ENCODE data around the gene TTLL4.

Gene TTLL4

DNA sequence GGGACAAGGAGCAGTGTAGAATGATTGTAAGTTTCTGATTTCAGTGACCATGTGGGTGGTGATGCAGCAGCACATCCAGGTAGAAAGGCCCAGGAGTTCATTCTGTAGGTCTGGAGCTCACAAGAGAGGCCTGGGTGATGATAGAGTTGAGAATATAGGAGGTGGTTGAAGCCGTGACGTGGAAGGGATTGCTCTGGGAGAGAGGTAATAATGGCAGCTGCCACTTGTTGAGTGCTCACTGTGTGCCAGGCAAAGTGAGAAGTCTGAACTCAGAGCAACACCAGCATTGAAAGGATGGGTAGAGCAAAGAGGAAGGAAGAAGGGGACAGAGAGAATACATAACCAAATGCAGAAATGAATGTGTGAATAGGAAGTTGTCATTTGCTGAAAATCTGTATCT, 3.3 kb downstream of the TTLL4 start:
- no peak for DNase-seq (ENCODE audit: low read depth)

DNA sequence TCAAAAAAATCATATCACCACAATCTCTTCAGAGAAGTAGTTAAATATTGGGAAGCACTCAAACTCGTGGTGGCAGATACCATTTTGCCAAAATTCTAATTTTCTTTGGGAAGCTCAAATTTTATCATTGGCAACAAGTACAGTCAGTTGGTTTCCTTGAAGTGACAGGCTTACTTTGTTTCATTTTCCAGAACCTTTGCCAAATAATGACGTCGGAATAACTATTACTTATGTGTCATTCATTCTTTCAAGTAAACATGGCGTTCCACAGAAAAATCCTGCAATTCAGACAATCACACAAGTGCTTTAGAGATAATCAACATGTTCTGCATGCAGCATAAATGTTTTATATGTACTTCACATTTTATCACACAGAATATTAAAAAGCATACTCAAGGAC, 5.4 kb downstream of the TTLL4 start:
- no peak for DNase-seq (ENCODE audit: low read depth)

DNA sequence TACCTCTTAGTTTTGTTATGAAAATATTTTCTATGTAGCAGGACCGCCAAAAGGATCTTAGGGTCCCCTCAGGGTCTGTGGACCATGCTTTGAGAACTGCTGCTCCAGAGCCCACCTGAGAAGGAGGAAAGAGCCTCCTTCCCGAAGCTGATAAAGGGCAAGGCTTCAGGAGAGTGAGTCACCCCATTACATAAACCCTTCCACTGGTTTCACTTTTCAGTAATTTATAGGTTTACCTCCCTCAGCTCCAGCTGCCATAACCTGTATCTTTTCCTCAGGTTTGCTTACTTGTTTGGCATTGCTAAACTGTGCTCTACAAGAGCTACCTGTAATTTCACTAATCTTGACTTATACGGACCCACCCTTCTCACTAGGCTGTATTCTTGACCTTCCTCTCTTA, 6.6 kb downstream of the TTLL4 start:
- no peak for DNase-seq (ENCODE audit: low read depth)

DNA sequence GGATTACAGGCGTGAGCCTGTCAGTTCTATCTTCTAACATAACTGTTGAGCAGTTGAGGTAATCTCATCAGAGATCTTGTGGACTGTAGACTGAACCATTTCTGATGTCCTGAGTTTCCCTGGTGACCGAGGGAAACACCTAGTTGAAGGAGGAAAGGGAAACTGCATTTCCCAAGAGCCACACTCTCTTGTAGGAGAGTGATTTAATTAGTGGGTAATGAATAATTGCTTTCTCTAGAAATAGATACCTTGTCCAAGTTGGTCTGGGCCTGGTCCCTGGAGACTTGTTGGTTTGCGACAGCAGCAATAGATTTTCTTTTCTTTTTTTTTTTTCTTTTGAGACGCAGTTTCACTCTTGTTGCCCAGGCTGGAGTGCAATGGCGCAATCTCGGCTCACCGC, 7.4 kb downstream of the TTLL4 start:
- no peak for DNase-seq (ENCODE audit: low read depth)

DNA sequence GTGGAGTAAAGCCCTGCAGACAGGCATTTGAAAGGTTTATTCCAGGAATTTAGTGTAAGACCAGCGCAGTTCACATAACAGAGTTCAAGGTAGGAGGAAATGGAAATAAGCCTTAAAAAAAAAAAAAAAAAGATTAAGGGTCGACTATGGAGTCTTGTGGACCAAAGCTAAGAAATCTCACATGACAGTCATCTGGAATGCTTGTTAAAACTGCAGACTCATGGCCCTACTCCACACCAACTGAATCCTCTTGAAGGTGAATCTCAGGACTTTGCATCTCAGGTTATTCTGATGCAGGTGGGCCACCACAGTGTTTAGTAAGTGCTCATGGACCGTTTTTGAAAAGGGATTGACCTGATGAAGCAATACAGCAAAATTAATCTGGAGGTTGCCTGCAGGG, 8.8 kb downstream of the TTLL4 start:
- no peak for DNase-seq (ENCODE audit: low read depth)

DNA sequence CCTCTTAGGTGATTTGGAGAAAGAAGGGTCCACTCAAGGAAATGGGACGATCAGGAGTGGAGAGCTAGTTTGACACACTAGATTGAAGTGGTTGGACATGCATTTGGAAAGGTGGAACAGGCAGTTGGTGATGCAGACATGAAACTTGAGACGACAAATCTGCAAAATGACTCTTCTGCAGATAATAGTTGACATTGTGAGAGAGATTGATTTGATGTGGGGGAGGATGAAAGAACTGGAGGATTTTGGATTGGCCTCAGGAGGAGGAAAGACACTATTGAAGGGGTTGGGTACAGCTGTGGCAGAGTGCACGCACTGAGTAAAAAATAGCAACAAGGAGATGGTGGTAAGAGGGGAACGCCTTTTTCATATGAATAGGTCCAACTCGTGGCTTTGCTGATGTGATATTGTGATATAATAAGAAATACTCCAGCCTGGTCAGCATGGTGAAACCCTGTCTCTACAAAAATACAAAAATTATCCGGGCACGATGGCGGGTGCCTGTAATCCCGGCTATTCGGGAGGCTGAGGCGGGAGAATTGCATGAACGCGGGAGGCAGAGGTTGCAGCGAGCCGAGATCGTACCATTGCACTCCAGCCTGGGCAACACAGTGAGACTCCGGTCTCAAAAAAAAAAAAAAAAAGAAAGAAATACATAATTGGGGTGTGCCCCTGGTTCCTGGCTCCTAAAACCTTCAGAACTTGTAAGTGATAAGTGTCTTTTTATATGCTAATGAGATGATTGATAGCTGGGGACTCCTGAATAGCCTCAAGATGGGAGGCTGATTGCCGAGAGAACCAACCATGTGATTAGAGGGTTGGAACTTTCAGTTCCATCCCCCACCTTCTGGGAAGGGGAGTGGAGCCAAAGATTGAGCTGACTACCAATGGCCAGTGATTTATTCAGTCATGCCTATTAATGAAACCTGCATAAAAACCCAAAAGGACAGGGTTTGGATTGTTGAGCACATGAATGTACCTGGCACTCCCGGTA, 9.7 kb downstream of the TTLL4 start:
- DNase-seq (ENCODE audit: low read depth): no peak

DNA sequence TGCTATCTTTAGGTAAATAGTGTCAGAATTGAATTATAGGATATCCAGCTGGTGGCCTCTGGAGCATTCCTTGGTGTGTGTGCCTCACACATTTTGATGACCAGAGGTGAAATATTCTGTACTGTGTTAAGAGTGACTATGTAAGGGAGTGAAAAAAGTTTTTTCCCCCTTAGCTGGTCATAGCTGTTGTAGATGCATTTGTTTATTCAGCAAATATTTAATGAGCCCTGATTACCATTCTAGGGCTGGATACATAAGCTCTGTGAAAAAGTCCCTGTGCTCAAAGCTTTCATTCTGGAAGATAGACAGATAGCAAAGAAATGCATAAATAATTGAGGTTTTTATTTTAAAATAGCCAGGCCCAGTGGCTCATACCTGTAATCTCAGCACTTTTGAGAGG, 10.9 kb downstream of the TTLL4 start:
- DNase-seq (ENCODE audit: low read depth): no peak

DNA sequence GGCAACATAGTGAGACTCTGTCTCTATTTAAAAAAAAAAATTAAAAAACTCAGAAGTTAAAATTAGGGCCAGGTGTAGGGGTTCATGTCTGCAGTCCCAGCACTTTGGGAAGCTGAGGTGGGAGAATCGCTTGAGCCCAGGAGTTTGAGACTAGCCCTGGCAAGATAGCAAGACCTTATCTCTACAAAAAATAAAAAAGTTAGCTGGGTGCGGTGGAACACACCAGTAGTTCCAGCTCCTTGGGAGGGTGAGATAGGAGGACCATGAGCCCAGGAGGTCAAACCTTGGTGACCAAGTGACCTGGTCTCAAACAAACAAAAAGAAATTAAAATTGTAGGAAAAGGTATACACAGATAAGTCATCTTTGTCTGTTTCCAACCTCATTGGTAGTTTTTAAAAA, 11.3 kb downstream of the TTLL4 start:
- DNase-seq (ENCODE audit: low read depth): no peak

DNA sequence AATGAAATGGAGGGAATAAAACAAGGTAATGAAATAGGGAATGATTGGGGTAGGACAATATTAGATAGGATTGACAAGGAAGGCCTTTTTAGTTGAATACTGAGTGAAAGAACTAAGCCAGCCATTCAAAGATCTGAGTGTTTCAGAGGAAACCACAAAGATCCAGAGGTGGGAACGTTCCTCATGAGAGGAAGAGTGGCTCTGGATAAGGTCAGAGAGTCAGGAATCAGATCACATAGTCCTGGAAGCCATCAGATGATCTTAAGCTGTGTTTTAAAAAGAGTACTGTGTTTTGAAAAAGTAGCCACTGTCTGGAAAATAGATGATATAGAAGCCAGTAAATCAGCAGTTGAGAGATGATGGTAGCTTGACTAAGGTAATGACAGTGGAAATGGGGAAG, 11.8 kb downstream of the TTLL4 start:
- no peak for DNase-seq (ENCODE audit: low read depth)

DNA sequence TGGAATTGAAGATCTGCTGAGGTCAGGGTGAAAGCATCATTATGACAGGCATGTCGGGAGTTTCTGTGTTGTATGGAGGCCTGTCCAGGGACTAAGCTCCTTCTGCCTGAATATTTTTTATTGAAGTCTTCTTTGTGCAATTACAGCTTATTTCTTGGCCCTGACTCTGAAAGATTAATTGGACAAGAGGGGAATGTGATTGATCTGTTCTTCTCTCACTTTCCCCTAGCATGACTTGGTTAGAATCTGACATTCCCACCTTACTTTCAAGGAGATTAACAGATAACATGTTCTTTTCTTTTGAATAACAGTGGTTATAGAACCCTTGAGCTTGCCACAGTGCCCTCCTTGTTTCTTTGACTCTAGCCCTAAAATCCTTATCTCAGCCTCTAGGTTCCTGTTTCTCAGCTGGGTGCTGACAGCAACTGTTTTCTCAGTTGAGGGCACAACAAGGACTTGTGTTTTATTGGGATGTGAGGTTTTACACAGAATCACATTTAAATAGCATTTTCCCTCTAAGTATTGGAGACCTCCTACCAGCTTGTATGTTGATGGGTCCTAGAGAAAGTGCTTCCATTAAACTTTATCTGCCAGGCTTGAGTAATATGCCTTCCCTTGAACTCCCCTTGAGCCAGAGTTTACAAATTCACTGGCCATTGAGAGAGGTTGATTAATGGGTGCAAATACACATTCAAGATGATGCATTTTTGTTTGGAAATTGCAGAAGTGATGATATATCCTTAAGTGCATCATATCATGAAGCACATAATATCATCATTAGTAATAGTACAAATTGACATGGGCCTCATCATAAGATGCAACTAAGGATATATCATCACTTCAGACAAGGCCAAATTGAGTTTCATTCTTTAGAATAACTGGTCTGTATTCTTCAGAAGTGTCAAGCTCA, 12.5 kb downstream of the TTLL4 start:
- DNase-seq (ENCODE audit: low read depth): no peak

DNA sequence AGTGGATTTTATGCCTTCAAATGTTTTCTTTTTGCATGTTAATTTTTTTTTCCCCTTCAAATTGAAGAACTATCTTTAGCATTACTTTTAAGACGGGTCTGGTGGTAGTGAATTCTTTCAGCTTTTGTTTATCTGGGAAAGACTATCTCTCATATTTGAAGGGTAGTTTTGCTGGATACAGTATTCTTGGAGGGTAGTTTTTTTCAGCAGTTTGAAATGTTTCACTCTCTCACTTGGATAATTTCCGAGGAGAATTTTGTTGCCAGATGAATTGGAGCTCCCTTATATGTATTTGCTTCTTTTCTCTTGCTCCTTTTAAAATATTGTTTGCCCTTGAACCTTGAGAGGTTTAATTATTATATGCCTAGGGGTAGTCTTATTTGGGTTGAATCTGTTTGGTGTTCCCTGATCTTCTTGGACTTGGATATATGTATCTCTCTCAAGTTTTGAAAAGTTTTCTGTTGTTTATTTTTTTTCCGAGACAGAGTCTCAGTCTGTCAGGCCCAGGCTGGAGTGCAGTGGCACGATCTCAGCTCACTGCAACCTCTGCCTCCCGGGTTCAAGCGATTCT, 15.5 kb downstream of the TTLL4 start:
- DNase-seq (ENCODE audit: low read depth): no peak

DNA sequence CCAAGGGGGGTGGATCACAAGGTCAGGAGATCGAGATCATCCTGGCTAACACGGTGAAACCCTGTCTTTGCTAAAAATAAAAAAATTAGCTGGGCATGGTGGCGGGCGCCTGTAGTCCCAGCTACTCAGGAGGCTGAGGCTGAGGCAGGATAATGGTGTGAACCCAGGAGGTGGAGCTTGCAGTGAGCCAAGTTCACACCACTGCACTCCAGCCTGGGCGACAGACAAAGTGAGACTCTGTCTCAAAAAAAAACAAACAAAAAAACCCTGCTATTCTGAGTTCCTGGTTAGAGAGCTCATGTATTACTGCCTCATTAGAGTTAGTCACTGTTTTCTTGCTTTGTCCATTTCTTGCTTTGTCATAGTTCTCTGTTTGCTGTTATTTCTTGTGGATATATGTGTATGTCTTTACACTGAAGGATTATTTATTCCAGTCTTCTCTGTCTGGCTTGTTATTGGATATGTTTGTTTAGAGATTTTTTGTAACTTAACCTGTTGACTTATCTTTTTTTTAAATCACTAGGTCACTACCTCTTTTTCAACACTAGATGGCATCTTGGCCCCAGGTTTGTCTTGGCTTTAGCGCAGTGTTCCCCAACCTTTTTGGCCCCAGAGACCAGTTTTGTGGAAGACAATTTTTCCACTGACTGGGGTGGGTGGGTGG, 17.0 kb downstream of the TTLL4 start:
- no peak for DNase-seq (ENCODE audit: low read depth)

DNA sequence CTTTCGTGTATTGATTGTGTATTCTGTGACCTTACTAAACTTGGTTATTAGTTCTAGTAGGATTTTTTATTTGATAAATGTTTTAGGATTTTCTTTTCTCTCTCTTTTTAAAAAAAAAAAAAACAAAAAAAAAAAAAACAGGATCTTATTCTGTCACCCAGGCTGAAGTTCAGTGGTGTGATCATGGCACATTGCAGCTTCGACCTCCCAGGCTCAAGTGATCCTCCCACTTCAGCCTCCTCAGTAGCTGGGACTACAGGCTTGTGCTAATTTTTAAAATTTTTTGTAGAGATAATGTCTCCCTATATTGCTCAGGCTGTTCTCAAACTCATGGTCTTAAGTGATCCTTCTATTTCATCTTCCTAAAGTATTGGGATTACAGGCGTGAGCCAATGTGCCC, 19.0 kb downstream of the TTLL4 start:
- no peak for DNase-seq (ENCODE audit: low read depth)

DNA sequence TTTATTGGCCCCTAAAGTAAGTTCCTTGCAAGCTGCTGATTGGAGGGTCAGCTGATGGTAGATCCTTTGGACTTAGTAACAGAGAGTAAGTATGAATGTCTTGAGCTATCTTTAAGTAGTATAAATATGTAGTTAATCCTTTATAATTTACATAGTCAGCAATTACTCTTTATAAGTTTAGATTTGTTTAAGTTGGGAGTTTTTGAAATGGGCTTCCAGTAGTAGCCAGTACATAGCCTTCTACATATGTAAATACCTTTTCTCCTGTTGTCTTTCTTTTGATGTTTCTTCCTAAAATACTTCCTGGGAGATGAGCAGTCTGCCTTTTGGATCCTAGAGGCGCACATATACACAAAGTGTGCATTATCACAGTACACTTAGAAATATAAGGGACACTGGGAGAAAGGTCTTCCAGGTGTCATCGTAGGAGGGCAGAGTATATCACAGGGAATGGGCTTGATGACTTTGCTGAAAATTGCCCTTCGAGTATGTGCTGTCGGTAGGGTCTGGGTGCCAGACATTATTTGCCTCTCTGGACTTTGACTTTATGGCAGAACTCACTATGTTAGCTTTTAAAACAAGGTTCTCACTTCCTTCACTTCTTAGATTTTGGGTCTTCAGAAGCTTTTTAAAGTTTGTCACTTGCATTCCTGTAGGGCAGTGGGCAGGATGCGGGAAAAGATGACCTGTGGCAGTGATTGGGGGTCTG, 21.6 kb downstream of the TTLL4 start:
- no peak for DNase-seq (ENCODE audit: low read depth)

DNA sequence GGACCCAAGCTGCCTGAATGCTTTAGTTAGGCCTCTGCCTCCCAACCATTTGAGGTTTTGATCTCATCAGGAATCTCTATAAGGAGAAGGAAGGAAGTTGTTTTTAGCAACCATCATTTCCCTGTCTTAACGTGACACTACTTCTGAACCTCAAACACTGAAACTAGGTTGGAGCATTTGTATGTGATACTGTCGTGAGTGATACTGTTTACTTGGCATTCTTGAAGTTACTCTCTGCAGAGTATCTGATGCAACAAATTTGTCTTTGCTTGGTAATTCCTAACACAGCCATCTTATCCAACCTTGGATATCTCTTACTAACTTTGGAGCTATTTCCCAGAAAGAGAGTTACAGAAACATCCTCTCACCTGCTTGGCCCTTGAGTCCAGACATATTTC, 22.1 kb downstream of the TTLL4 start:
- DNase-seq (ENCODE audit: low read depth): no peak

DNA sequence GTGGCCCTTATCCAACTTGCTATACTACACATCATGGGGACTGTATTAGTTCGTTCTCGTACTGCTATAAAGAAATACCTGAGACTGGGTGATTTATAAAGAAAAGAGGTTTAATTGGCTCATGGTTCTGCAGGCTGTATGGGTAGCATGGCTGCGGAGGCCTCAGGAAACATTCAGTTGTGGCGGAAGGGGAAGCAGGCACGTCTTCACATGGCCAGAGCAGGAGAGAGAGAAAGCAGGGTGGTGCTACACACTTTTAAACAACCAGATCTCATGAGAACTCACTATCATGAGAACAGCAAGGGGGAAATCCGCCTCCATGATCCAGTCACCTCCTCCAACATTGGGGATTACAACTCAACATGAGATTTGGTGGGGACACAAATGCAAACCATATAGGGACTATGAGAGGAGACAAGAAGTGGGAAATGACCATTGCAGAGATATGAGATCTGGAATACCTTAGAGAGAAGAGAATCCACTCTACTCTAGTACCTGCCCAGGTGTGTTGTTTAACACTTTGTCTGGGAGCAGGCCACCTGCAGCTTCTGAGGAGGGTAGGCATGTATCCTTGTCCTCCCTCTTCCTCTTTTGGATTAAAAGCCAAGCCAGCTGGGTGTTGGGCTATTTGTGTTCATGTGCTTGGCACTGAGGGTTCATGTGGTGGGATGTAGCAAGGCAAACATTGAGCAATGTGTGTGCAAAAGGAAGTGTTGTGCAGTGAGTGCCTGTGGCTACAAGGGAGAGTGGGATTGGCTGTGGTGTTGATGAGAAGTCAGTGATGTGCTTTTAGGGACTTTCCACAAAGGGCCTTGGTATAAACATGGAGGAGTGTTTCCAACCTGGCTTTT, 22.8 kb downstream of the TTLL4 start:
- DNase-seq (ENCODE audit: low read depth): no peak

DNA sequence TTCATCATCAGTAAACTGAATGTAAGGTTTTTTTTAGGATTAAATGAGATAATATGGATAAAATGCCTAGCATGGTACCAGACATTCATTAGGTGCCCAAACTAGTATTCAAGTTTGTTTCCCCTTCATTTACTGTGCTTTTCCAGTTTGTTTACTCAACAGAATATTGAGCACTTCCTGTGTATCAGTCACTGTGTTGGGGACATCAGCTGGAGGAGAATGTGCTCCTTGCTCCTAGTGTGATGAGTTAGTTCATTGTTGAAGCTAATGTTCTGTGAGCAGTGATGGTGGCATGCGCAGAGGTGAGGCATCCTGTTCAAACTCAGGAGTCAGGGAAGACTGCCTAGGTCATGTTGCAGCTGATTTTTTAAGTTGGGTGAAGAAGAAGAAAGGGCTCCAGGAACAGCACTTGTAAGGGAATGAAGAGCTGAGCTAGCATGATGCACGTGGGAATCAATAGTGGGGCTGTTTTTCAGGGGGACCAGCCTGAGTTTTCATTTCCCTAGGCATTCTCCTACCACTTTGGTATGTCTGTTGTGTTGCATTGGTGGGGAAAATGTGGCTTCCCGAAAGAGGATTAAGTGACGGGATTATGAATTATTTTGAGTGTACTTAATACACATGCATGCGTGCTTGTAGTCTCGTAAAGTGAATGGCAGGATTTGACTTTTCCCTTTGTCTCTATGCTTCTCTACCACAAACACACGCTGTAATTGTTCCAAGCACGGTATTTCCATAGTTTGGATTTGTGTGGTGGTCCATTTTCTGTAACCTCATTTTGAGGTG, 23.7 kb downstream of the TTLL4 start:
- no peak for DNase-seq (ENCODE audit: low read depth)

DNA sequence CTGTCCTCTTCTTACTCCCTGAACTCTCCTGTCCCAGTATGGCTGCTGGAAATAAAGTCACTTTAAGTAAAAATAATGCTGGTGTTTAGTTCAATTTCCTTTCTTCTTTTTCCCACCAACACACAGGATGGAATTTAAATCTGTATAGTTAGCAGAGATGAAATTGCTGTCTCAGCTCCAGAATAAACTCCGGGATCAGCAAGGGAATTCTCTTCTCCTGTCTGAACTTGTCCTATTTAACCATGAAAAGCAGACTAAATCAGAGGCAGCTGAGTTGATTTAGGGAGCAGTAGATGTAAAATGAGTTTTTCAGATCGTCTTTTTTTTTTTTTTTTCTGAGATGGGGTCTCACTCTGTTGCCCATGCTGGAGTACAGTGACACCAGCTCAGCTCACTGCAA, 25.9 kb downstream of the TTLL4 start:
- DNase-seq (ENCODE audit: low read depth): no peak

DNA sequence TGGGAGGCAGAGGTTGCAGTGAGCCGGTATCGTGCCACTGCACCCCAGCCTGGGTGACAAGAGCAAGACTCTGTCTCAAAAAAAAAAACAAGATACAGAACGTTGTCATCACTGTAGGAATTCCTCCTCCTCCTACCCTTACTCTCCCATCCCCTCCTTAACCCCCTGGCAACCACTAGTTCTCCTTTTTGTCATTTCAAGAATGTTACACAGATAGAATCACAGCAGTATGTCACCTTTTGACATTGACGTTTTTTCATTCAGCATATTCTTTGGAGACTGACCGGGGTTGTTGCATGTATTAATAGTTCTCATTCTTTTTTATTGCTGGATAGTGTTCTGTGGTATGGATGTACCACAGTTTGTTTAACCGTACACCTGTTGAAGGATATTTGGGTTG, 32.4 kb downstream of the TTLL4 start:
- DNase-seq (ENCODE audit: low read depth): no peak

DNA sequence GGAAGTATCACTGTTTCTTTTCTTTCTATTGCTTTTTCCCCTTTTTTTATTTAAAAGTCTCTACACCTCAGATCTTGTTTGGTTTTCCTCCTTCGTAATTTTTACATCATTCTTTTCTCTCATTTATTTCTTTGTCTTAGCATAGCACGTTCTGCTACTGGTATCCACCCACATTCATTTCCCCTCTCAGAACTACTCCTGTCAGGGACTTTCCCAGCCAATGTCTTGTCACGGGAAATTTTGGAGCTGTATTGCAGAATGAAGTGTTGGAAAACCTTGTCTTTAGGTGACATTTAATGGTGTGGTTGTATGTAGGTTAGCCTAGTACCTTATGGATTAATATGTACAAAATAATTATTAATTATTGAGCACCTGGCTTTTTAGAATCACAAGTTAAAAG, 34.0 kb downstream of the TTLL4 start:
- DNase-seq (ENCODE audit: low read depth): no peak

Measured in stimulated activated CD8-positive, alpha-beta memory T cell treated with anti-CD3 and anti-CD28 coated beads, Interleukin-15, amount 100 ng/mL, for 24 hours (primary cell).